ENCODE measurements around the gene TOMM7.
"Not testable (repeated sequence)": the region's sequence is repeated elsewhere in the genome, so short reads cannot be mapped to it uniquely, and the experiment has no call there.

TOMM7 gene

GRCh38 chr7:22784346-22784745 is 38.3 kb downstream of the TOMM7 start:
- no peak for DNase-seq

GRCh38 chr7:22783421-22783820 is 39.2 kb downstream of the TOMM7 start:
- no peak for DNase-seq

GRCh38 chr7:22782616-22783232 is 39.9 kb downstream of the TOMM7 start:
- DNase-seq = peak in 17 of 51 donors; percentile 1 to 52 (median 5)

GRCh38 chr7:22781230-22781711 is 41.4 kb downstream of the TOMM7 start:
- no peak for DNase-seq

- DNase-seq = not testable (repeated sequence)
These were observed 42.8 kb downstream of the TOMM7 start for GRCh38 chr7:22779730-22780323.

GRCh38 chr7:22776964-22777363 is 45.7 kb downstream of the TOMM7 start:
- no peak for DNase-seq

- DNase-seq = no peak
These were observed 49.8 kb downstream of the TOMM7 start for GRCh38 chr7:22772885-22773284.

- no peak for DNase-seq
These were observed 50.8 kb downstream of the TOMM7 start for GRCh38 chr7:22771872-22772228.

- DNase-seq = no peak
These were observed 51.3 kb downstream of the TOMM7 start for GRCh38 chr7:22771194-22771871.

- DNase-seq = no peak
These were observed 57.0 kb downstream of the TOMM7 start for GRCh38 chr7:22765609-22766008.
